K562 (cell line): ENCODE measurements around the gene HAUS3. TPM values are rescaled to one million over a fixed set of nuclear protein-coding genes. Genes with fewer than 3 reads are reported as not detected.
A peak's percentile ranks its signal among the peaks of the same experiment; 100 is the strongest.

Experiments
- ATAC-seq: fragments of 200-7000 bp; cut with Tn5 transposase; 3 replicates; pipeline ENCODE4 v1.9.1; 2020; ENCODE audit warnings: moderate library complexity
- BruUV-seq: library from RNA; stranded (reverse); fragments of 400-500 nt; replicated peaks from 2 replicates; lab custom pipeline; 2021; lab: Mats Ljungman, UMichigan
- CTCF ChIA-PET: fragments of 300-600 bp; formaldehyde crosslinking; extraction: SDS; loops from one replicate; lab custom pipeline; 2021; ENCODE audit warnings: low intra/inter-chr PET ratio; lab: Yijun Ruan, JAX
- POLR2A ChIA-PET: fragments of 300-600, 350-650 bp; sonication (Branson Sonifier 250); formaldehyde crosslinking; extraction: SDS; loops from one replicate; lab custom pipeline; 2021; ENCODE audit warnings: antibody characterized with exemption, inconsistent platforms; lab: Yijun Ruan, JAX
- DNase-seq, 4 experiments: peaks; one replicate each; pipeline versions ENCODE4 v3.0.0 to v3.0.0-alpha.2; 2011 to 2018; ENCODE audit warnings: low spot score in 3 of 4, mixed read lengths in 3 of 4; ENCODE audit errors: extremely low read depth in 1 of 4
- FAIRE-seq: peaks from 2 replicates; lab custom pipeline; 2011; peaks lifted over from hg19 to GRCh38; lab: Jason Lieb, UNC
- H2AFZ ChIP-seq: 2 replicates; pipeline ENCODE4 v1.6.0; 2011; ENCODE audit warnings: low read depth, low read length, control low read depth, inconsistent platforms
- H3K27ac ChIP-seq: fragments of 200-600 bp; 3 replicates; pipeline ENCODE4 v1.8.0; 2011; ENCODE audit warnings: low read depth, mild to moderate bottlenecking, control low read depth, inconsistent platforms, low read length, moderate library complexity, mixed read lengths; ENCODE audit errors: extremely low read depth
- H3K27me3 ChIP-seq, 2 experiments: fragments of 300-600 bp in 1 of 2; 2 replicates in 1 of 2; 3 replicates in 1 of 2; pipeline versions ENCODE4 v1.6.0 to v1.8.0; 2011; ENCODE audit warnings: inconsistent platforms in 2 of 2, low read length in 2 of 2, mild to moderate bottlenecking in 1 of 2, mixed read lengths in 1 of 2, moderate library complexity in 1 of 2; ENCODE audit not compliant: control insufficient read depth in 2 of 2, insufficient read depth in 2 of 2
- H3K36me3 ChIP-seq: fragments of 300-600 bp; 3 replicates; pipeline ENCODE4 v1.8.0; 2011; ENCODE audit warnings: mild to moderate bottlenecking, low read length, inconsistent platforms; ENCODE audit not compliant: control insufficient read depth, insufficient read depth
- H3K4me1 ChIP-seq, 2 experiments: fragments of 200-600 bp in 1 of 2; replicated peaks in 1 of 2; 2 replicates in 1 of 2; 3 replicates in 1 of 2; pipeline versions ENCODE4 v1.5.1 to v1.8.0; 2011; ENCODE audit warnings: inconsistent platforms in 2 of 2, low read length in 2 of 2, mild to moderate bottlenecking in 1 of 2, mixed read lengths in 1 of 2, moderate library complexity in 1 of 2; ENCODE audit not compliant: control insufficient read depth in 2 of 2, insufficient read depth in 2 of 2
- H3K4me2 ChIP-seq: 2 replicates; pipeline ENCODE4 v1.6.1; 2011; ENCODE audit warnings: low read length, control low read depth, inconsistent platforms, mixed read lengths; ENCODE audit not compliant: insufficient read depth
- H3K4me3 ChIP-seq: fragments of 200-600 bp; sonication (generic), shearing (Covaris generic); 2 replicates; pipeline ENCODE4 v1.5.1; 2016; ENCODE audit warnings: control low read depth, inconsistent platforms
- H3K79me2 ChIP-seq: fragments of 200-600 bp; 3 replicates; pipeline ENCODE4 v1.8.0; 2011; ENCODE audit warnings: low read length, inconsistent platforms; ENCODE audit not compliant: control insufficient read depth, insufficient read depth
- H3K9ac ChIP-seq, 2 experiments: 2 replicates each; pipeline versions ENCODE4 v1.6.0 to v1.6.1; 2011; ENCODE audit warnings: low read depth in 2 of 2, low read length in 2 of 2, control low read depth in 1 of 2, inconsistent platforms in 1 of 2, mild to moderate bottlenecking in 1 of 2, mixed read lengths in 1 of 2; ENCODE audit not compliant: insufficient read depth in 1 of 2
- H3K9me1 ChIP-seq: one replicate; pipeline ENCODE4 v1.6.0; 2011; ENCODE audit warnings: inconsistent platforms, mild to moderate bottlenecking, low read length, moderate library complexity; ENCODE audit not compliant: control insufficient read depth, insufficient read depth
- H3K9me3 ChIP-seq: replicated peaks from 2 replicates; pipeline ENCODE4 v1.5.1; 2011; ENCODE audit warnings: low read depth, low read length, inconsistent platforms; ENCODE audit not compliant: control insufficient read depth, insufficient read depth
- H4K20me1 ChIP-seq: replicated peaks from 2 replicates; pipeline ENCODE4 v1.6.1; 2011; ENCODE audit warnings: low read length, inconsistent platforms, mixed read lengths; ENCODE audit not compliant: control insufficient read depth, insufficient read depth
- BRD9 ChIP-seq: fragments of 450-650 bp; IDR thresholded peaks from 2 replicates; pipeline ENCODE4 v1.6.1; 2018; ENCODE audit warnings: low read depth; ENCODE audit not compliant: partially characterized antibody
- EGR1 ChIP-seq: fragments of 450-650 bp; conservative IDR thresholded peaks from 2 replicates; pipeline ENCODE4 v1.6.1; 2017; ENCODE audit warnings: mild to moderate bottlenecking
- ELF4 ChIP-seq: fragments of 450-650 bp; formaldehyde crosslinking; IDR thresholded peaks from 2 replicates; pipeline ENCODE4 v1.4.0; 2022; ENCODE audit warnings: missing genetic modification characterization
- HMGXB4 ChIP-seq: sonication (generic); formaldehyde crosslinking; IDR thresholded peaks from 2 replicates; pipeline ENCODE4 v1.8.1; 2023; ENCODE audit warnings: mild to moderate bottlenecking, missing genetic modification reagents
- IRF2 ChIP-seq: sonication (generic); formaldehyde crosslinking; IDR thresholded peaks from 2 replicates; pipeline ENCODE4 v1.8.1; 2022; ENCODE audit warnings: mild to moderate bottlenecking, missing genetic modification reagents
- MAX ChIP-seq: sonication (generic); formaldehyde crosslinking; IDR thresholded peaks from 2 replicates; pipeline ENCODE4 v1.9.0; 2022; ENCODE audit warnings: mild to moderate bottlenecking, missing genetic modification reagents
- SP1 ChIP-seq: sonication (generic); formaldehyde crosslinking; IDR thresholded peaks from 2 replicates; pipeline ENCODE4 v1.8.1; 2022; ENCODE audit warnings: mild to moderate bottlenecking, missing genetic modification reagents
- STAT5B ChIP-seq: fragments of 250-450 bp; sonication (Bioruptor Pico); IDR thresholded peaks from 2 replicates; pipeline ENCODE4 v1.8.0; 2021; ENCODE audit warnings: mild to moderate bottlenecking, inconsistent platforms
- ZBTB43 ChIP-seq: sonication (generic); formaldehyde crosslinking; IDR thresholded peaks from 2 replicates; pipeline ENCODE4 v1.8.0; 2023; ENCODE audit warnings: mild to moderate bottlenecking, missing genetic modification reagents
- ZFP36 ChIP-seq: fragments of 150-350 bp; IDR thresholded peaks from 2 replicates; pipeline ENCODE4 v1.6.1; 2018; ENCODE audit warnings: low read length, low read depth; ENCODE audit not compliant: partially characterized antibody
- ZNF431 ChIP-seq: sonication (generic); formaldehyde crosslinking; IDR thresholded peaks from 2 replicates; pipeline ENCODE4 v1.8.0; 2022; ENCODE audit warnings: mild to moderate bottlenecking, missing genetic modification reagents
- ZNF586 ChIP-seq: fragments of 450-650 bp; formaldehyde crosslinking; conservative IDR thresholded peaks from 2 replicates; pipeline ENCODE4 v1.4.0; 2020; ENCODE audit warnings: mild to moderate bottlenecking, moderate library complexity
- ZNF639 ChIP-seq, 2 experiments: fragments of 200-800 bp in 1 of 2; sonication (Bioruptor generic) in 1 of 2; sonication (generic) in 1 of 2; formaldehyde crosslinking in 1 of 2; IDR thresholded peaks in 1 of 2; conservative IDR thresholded peaks in 1 of 2; 2 replicates each; pipeline versions ENCODE4 v1.5.0 to v1.6.1; 2016 to 2020; ENCODE audit warnings: missing compliant biosample characterization in 1 of 2, missing genetic modification characterization in 1 of 2, missing genetic modification reagents in 1 of 2
- WGBS: fragments of 100-300 bp; shearing (Covaris generic); methylation state at CpG from one replicate; pipeline ENCODE4 v1.1.6; 2016; ENCODE audit warnings: low coverage, mixed read lengths; ENCODE audit not compliant: insufficient coverage; ENCODE audit errors: missing lambda C conversion rate; 5-methylcytosine and 5-hydroxymethylcytosine counted together
- in situ Hi-C: fragments of 300-500 bp; cut with MboI; formaldehyde crosslinking; loops from 4 replicates; pipeline ENCODE4 v1.15.0; 2018; ENCODE audit warnings: inconsistent platforms, mixed read lengths
- intact Hi-C: fragments of 100-400 bp; cut with micrococcal nuclease; formaldehyde crosslinking; loops from 2 replicates; pipeline ENCODE4 v1.14.2; 2022
- polyA plus RNA-seq, 8 experiments: library from polyadenylated mRNA; depleted of rRNA in 4 of 8; stranded (reverse) in 5 of 8; unstranded in 3 of 8; fragments of >200 nt; fragmentation: Nextera tagmentation in 2 of 8; fragmentation: Illumina TruSeq in 1 of 8; extraction: Ambion mirVana in 2 of 8; extraction: Trizol in 1 of 8; gene quantifications; 2 replicates each; pipeline versions ENCODE4 v1.2.1 to v1.2.3, GENCODE V29; 2011 to 2014; ENCODE audit warnings: inconsistent platforms in 1 of 8, missing spikeins in 1 of 8
- total RNA-seq, 7 experiments: library from RNA; depleted of rRNA in 6 of 7; stranded (reverse); fragments of >200 nt in 6 of 7; fragmentation: Illumina TruSeq in 2 of 7; extraction: Trizol in 2 of 7; gene quantifications; 2 replicates each; pipeline versions ENCODE4 v1.2.1 to v1.2.3, GENCODE V29; 2011 to 2021; ENCODE audit warnings: low replicate concordance in 1 of 7

HAUS3 gene
- total and polyA plus RNA-seq, 9 of the 15 experiments (the other 6 are each of a cell fraction or from before 2014, with no cell fraction given) = 8.9 to 25.7 (median 21.5) TPM

GRCh38 chr4:2272026-2272827 lies 30.3 kb upstream of the HAUS3 start:
- Histone ChIP-seq H3K9me1 (no peaks in the 10 kb centered on the region), H3K9ac (peak overlapping the region in 1 of 2 experiments; percentile 50; a peak in 2 of 4 replicates), H3K4me2 (no peak overlapping the region), H3K27ac (no peak overlapping the region; the same call in 2 of the 3 replicates), H3K4me3 (no peak overlapping the region), H3K36me3 (peaks cover 12% of the 10 kb centered on the region; the same call in 1 of the 3 replicates), H3K9me3 (no peaks in the 10 kb centered on the region), H4K20me1 (no peaks in the 10 kb centered on the region), H2AFZ (no peak overlapping the region), H3K79me2 (no peaks in the 10 kb centered on the region), H3K27me3 (no peaks in the 10 kb centered on the region), H3K4me1 (peaks cover 11 to 83% of the 10 kb centered on the region in 2 experiments)
- ChIA-PET CTCF (no interaction called here), POLR2A (interaction anchor here (0.6 to 1.0 kb wide), 2 partner anchors 10 to 279 kb away, joined by 3 to 4 read pairs; partner anchors contain the start of gene MXD4)
- no TSS peak for BruUV-seq
- TF ChIP-seq ZNF431 (no peak), HMGXB4 (no peak), ZFP36 (no peak), ELF4 (CRISPR knock-in tag) (no peak), EGR1 (peak; percentile 18; the same call in 1 of the 2 replicates), MAX (CRISPR knock-in tag) (peak; percentile 39; the same call in 1 of the 2 replicates), ZBTB43 (CRISPR knock-in tag) (no peak), STAT5B (CRISPR knock-in tag) (no peak), ZNF639 (CRISPR knock-in tag; conservative IDR thresholded peaks at IDR 0.05 in 1 of 2, IDR thresholded peaks at IDR 0.05 in 1 of 2) (no peak), SP1 (no peak), BRD9 (no peak), IRF2 (CRISPR knock-in tag) (no peak), ZNF586 (CRISPR knock-in tag) (no peak)
- ATAC-seq (no peak), FAIRE-seq (no peak), DNase-seq (no peak)
- in situ Hi-C loops = no loop called here
- intact Hi-C loops = no loop called here
- WGBS = 83% methylated on average over 19 of the region's 25 CpGs
